SKM-1 (cell line): ENCODE data around the gene FYN.
"Not testable (repeated sequence)": the region's sequence is repeated elsewhere in the genome, so short reads cannot be mapped to it uniquely, and the experiment has no call there.

Experiments
- DNase-seq: peaks from one replicate; lab custom pipeline; 2025; ENCODE audit not compliant: unreplicated experiment; lab: John Stamatoyannopoulos, UW

FYN gene

DNA sequence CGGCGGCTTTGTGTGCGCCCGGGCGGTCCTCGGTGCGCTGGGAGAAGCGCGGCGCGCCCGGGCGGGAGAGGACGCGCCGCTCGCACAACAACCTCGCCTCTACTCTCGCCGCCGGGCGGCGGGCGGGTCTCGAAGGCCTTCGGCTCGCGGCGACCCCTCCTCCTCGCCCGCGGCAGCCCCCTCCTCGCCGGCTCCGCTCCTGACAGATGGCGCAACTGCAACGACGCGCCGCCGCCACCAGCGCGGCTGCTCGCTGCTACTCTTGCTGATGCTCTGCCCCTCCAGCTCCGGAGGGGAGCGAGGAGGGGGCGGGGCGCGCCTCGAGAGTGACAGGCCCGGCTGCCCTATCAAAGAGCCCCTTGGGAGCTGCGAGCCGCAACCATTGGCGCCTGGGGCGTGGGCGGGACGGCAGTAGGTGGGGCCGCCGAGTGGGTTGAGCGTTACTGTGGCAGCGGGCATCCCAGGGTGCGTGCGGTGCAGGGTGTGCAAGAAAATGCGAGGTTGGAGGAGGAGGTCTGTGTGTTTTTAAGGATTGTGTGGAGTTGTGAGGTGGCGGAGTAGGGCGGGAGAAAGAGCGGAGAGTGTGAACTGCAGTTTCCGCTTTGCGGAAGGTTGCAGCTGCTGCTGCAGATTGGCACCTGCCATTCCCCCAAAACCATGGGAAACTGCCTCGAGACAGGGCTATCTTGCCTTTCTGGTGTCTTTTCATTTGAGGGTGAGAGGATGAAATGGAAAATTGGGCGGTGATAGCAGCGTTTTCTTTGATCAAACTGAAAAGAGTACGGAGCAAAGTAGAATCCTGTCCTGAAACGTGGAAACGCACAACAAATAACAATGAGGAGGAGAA lies at the start of gene FYN:
FYN (minus strand) TSS at position 275 of the 847 bp plus-strand sequence. CDS start 153,401 bp downstream, outside the sequence.
- DNase-seq: peak; percentile 88

DNA sequence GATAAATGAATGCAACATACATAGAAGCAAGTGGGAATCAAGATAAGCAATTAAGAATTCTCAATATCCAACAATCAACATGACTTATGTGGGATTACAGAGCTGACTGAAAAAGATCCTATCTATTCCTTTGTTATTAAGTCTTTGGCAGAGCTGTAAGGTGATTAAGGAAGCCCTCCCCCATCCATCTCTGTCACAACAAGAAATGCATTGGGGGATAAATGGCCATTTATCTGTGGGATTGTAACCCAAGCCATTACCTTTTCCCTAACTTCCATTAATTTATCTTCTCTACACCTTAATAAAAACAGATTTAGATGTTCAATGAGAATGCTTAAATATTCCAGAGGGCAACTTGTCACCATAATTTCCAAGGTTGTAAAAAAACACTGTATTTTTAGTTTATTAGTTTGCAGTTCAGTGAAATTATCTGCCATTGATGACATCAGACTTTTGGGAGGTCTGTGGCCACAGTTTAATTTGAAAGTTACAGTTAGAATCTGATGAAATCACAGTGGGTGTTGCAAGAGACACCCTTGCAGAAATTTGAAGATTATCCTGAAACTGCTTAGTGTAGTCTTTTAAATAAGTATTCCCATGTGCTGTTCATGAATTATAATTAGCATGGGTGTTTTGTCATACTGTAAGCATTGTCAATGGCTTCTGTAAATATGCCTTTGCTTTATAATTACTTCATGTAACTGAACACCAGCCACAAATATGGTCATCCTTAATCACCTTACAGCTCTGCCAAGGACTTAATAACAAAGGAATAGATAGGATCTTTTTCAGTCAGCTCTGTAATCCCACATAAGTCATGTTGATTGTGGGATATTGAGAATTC lies 49.4 kb upstream of the FYN start:
- DNase-seq: peak; percentile 36

DNA sequence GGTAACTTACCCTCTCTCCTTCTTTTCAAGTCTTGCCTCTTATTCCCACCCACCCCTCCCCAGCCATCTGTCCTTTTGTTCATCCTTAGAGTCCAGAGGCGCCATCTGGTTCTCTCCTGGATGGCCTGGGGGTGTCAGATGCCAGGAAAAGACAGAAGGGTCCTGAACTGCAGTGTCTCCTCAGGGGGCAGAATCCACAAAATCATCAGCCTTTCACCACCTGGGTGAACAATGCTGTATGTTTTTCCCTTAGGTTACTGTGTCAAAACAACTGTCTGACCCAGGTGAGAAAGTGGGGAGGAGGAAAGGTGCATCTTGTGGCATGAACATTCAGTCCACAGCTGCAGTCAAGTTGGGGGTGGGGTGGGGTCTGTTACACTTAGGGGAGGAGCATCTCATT lies 47.9 kb upstream of the FYN start:
- DNase-seq: no peak

DNA sequence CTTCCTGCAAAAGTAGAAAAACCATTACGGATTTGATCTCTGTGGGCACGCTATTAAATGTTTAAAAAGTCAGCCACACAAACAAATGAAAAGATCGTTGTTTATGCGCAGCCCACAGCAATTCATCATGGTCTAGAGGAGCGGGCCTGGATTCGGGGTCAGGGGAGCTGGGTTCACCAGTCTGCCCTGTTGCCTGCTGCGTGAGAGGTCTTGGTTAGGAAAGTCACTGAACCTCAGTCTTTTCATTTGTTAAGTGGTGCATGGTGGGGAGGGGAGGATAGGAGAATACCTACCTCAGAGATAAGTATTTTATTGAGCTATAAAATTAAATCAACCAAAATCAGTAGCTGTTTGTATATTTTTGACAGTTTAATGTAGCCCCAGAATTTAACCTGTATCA lies 47.3 kb upstream of the FYN start:
- DNase-seq: no peak

DNA sequence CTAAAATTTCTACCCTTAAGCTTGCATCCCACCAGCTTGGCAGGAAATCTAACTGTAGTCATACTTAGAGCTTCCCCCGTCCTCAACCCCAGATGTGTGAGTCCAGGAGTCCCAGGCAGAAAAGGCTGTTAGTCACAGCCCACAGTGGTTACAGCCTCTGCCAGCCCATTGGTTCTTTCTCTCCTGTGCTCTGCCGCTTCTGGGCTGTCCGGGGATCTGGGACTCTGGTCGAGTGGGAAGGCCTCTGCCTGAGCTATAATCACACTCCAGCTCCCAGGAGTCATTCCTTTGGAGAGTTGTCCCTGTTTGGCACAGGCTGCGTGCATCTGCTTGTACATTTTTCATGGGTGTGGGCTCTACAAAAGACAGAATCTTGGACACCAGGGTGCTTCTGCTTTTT lies 45.6 kb upstream of the FYN start:
- no peak for DNase-seq

DNA sequence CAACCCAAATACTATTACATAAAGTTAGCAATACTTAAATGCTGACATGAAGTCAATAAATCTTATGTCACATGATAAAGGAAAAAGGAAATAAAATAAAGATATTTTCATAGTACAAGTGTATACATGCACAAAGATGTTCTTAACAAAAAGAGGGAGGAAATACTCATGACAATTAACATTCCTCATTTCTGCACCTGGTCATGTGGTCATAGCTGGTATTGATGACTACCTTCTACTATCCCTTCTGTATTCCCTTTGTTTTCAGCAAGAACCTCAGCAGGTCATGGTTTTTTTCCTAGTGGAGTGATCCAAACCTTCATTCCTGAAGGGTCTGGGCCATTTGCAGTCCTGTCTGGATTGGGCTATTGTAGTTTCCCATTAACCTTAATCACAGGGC lies 43.5 kb upstream of the FYN start:
- DNase-seq: no peak

DNA sequence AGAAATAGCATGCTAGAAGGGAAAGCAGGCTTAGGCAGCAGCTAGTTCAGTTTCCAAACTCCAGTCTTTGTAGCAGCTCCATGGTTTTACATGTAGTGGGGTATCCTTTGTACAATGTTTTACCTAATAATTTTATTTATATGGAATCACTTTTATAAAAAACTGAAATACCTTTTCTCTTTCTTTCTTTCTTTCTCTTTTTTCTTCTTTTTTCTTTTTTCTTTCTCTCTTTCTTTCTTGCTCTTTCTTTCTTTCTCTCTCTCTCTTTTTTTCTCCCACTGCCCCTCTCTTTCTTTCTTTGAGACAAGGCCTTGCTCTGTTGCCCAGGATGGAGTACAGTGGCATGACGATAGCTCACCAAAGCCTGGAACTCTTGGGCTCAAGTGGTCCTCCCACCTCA lies 41.4 kb upstream of the FYN start:
- no peak for DNase-seq

DNA sequence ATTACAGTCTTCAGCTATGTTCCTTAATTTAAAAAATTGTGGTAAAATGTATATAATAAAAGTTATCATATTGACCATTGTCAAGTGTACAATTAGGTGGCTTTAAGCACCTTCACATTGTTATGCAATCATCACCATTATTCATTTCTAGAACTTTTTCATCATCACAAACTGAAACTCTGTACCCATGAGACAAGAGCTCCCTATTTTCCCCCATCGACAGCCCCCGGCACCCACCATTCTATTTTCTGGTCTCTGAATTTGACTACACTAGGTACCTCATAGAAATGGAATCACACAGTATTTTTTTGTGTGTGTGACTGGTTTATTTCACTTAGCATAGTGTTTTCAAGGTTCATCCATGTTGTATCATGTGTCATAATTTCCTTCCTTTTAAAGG lies 39.7 kb upstream of the FYN start:
- no peak for DNase-seq

DNA sequence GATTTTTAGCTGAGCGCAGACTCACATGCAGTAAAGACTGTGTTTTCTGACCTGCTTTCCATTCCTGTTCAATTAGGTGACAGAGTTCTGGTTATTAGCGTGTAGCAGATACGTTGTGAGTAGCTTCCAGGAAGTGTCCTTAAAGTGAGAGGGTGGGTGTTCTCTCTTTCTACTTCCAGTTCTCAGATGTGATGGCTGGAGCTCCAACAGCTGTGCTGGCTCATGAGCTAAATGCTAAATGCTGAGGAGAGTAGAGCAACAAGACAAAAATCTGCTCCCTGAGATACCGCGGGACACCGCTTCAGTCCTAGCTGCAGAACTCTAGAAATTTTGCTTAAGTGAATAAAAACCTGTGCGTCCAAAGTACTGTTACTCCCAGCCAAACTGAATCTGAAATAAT lies 38.2 kb upstream of the FYN start:
- DNase-seq: no peak

DNA sequence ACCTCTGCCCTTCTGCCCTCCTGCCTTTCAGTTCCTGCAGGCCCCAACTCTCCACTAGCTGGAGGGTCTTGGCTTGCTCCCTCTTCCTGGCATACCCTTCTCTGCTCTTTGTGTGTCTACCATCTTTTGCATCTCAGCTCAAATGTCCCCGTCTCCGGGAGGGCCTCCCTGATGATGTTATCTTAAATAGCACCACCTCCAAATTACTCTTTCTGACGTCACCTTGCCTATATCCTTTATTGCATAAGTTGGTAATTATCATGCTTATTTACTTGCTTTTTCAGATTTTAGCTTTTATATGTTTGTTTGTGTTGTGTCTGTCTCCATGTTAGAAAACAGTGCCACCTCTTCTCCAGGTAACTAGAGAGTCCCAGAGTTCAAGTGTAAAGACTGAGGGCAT lies 36.0 kb upstream of the FYN start:
- DNase-seq: no peak

DNA sequence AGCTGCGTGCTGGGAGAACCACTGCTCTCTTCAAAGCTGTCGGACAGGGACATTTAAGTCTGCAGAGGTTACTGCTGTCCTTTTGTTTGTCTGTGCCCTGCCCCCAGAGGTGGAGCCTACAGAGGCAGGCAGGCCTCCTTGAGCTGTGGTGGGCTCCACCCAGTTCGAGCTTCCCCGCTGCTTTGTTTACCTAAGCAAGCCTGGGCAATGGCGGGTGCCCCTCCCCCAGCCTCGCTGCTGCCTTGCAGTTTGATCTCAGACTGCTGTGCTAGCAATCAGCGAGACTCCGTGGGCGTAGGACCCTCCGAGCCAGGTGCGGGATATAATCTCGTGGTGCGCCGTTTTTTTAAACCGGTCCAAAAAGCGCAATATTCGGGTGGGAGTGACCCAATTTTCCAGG lies 35.1 kb upstream of the FYN start:
- DNase-seq: not testable (repeated sequence)

DNA sequence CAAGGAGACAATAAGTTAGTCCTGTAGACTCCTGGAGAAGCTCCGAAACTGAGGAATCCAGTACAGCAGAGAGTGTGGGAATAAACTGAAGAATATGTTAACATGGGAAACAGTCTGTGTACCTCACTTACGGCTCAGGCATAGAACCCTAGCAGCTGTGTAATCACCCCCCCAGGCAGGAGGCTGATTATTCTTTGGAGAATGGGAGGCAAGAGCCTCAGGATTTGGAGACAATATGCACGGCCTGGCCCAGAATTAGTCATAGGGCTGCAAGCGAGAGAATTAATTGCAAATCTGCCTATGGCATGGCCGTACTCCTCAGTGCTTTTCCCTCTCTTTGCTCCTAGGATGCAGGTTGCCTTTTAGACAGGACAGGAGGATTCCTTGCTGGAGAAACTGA lies 27.5 kb upstream of the FYN start:
- DNase-seq: no peak

DNA sequence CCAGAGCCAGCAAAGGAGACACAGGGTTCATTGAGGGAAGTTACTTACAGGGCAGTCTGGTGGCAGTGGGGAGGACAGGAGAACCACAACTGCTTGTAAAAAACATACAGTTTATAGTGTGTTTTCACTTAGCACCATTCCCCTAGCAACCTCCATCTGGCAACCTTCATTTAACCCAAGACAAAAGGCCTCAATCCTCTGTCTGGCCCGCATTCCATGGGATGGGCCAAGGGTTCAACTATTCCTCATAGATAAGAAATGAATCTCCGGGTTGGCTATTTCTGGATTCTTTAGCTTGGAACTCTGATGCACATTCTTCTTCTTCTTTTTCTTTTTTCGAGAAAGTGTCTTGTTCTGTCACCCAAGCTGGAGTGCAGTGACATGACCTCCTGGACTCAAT lies 26.3 kb upstream of the FYN start:
- DNase-seq: no peak

DNA sequence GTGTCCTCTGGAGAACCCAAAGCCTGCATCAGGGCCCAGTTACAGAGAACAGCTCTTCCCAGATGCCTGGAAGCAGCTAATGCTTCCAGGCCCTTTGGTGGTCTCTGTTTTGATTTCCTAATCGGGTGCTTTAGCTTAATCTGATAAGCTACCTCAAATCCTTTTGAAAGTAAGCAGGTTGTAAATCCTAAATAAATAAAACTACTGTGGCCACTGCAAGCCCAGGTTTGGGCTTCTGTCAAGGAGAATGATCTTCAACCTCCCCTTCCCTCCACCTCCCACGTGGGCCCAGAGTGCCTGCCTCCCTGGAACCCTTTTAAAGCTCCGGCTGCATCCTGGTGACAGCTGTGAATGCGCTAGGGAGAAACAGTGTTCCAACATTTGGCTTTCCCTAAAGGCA lies 25.2 kb upstream of the FYN start:
- DNase-seq: no peak

DNA sequence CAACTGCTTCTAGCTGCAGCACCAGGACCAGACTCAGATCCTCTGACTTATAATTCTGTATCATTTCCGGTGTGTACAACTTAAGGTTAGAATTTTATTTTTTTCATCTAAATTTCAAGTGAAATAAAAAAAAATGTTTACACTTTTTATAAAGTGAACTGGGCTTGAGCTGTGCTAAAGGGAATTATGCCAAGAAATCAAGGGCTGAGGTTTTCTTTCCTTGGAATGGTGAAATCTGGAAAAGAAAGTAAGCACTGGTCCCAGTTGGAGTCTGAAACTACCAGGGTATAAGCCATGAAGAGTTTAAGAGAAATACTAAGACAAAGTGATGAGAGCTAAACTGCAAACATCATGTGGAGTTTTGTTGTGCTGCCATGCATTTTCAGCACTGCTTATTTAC lies 21.7 kb upstream of the FYN start:
- DNase-seq: no peak

DNA sequence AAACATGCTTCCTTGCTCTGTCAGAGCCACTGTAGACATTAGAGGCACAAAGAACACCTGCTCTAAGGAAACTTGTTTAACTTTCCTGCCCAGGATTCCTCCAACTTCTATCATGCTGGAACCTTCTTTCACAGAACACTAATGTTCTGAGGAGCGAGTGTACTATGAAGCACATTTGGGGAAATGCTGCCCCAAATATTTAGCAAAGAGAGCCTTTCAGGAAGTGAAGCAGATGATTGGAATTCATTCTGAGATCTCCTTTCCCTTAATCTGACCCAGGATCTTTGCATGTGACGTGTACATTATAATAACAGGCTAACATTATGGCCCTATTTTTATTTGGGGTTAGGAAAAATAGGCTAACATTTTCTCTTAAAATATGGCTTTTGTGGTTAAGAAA lies 21.0 kb upstream of the FYN start:
- DNase-seq: no peak

DNA sequence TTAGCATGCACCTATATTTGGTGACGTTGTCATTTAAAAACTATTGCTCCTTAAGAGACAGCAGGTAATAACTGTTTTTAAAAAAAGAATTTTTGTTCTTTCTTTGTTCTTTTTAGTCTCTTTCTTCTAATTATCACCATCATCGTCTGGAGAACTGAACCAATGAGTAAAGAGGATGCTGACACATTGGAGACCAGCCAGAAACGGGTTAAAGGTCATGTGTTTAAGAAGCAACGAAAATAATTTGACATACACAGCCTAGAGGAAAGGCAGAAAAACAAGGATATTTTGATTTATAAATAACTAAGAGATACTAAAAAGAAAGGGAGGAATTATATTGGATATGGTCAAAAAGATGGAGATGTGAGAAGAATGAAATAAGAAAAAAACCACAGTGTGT lies 19.2 kb upstream of the FYN start:
- DNase-seq: no peak

DNA sequence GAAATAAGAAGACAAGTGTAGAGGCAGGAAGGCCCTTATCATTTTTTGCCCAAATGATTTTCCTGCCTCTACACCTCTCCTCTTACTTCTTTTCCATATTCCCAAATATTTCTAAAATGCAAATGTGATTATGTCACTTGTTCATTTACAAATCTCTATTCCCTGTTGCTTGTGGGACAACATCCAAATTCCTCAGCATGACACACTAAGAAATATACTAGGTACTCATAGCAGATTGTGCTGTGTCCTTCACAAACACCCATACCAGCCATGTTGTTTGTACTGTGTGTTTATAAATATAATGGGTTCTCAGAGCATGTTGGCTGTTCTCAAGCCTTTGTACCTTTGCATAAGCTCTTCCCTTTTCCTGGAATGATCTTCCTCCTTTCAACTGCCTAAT lies 17.7 kb upstream of the FYN start:
- no peak for DNase-seq

DNA sequence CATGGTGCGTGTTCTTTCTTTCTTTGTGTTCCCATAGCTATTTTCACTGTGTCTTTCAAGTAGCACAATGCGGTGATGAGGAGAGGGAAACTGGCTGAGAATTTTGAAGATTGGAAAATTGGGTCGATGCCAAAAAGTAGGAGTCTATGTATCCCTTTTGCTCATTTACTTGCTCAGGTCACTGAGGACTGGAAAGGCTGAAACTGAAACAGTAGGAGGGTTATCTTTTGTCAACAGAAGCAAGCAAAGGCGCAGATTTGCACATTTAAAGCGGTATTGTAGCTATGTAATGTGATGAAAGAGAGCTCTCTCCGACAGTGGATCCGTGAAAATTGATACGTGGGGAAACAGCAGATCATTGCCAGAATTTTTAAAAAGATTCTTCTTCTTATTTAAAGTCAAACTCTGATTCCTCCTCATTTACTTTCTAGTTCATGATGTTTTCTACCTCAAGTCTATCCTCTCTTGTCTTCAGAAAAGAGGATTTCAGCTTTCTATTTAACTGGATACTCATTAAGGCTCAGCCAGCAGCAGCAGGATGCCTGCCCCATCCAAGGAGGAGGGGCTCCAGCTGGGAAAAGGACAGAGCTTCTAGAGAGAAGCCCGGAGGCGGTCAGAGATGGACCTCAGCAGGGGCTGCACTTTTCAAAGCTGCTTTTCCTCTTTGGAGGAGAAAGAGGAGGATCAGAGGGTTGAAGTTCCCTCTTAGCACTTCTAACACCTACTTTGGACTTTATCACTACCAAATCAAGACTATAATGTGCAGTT lies 15.9 kb upstream of the FYN start:
- no peak for DNase-seq

DNA sequence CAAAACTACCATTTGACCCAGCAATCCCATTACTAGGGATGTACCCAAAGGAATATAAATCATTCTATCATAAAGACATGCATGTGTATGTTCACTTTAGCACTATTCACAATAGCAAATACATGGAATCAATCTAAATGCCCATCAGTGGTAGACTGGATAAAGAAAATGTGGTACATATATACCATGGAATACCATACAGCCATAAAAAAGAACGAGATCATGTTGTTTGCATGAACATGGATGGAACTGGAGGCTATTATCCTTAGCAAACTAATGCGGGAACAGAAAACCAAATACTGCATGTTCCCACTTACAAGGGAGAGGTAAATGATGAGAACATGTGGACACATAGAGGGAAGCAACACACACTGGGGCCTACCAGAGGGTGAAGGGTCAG lies 13.5 kb upstream of the FYN start:
- DNase-seq: not testable (repeated sequence)

DNA sequence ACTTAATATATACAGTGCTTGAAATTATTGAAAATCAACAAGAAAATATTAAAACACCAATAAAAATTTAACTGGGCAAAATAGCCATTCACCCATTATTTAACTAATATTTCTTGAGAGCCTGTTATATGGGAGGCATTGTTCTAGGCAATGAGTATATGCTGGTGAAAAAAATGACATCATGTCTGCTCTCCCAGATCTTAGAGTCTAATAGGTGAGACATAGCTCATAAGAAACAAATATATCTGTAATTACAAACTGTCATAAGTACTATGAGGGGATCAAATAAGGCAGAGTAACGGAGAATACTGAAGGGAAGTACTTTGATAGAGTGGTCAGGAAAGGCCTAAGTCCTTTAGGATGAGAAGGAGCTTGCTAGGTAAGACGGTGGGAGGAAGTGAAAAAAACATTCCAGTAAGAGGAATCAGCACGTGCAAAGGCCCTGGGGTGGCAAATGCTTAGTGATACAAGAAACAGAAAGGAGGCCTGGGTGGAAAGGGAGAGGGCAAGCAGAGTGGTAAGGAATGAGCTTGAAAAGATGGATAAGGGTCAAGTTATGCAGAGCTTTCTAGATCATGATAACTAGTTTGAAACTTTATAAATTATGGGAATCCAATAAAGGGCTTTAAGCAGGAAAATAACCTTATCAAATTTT lies 12.2 kb upstream of the FYN start:
- DNase-seq: no peak
